ENCODE measurements around the gene RPS16.
A peak's percentile ranks its signal among the peaks of the same experiment; 100 is the strongest.
"Not testable (repeated sequence)": the region's sequence is repeated elsewhere in the genome, so short reads cannot be mapped to it uniquely, and the experiment has no call there.

The RPS16 gene

DNA sequence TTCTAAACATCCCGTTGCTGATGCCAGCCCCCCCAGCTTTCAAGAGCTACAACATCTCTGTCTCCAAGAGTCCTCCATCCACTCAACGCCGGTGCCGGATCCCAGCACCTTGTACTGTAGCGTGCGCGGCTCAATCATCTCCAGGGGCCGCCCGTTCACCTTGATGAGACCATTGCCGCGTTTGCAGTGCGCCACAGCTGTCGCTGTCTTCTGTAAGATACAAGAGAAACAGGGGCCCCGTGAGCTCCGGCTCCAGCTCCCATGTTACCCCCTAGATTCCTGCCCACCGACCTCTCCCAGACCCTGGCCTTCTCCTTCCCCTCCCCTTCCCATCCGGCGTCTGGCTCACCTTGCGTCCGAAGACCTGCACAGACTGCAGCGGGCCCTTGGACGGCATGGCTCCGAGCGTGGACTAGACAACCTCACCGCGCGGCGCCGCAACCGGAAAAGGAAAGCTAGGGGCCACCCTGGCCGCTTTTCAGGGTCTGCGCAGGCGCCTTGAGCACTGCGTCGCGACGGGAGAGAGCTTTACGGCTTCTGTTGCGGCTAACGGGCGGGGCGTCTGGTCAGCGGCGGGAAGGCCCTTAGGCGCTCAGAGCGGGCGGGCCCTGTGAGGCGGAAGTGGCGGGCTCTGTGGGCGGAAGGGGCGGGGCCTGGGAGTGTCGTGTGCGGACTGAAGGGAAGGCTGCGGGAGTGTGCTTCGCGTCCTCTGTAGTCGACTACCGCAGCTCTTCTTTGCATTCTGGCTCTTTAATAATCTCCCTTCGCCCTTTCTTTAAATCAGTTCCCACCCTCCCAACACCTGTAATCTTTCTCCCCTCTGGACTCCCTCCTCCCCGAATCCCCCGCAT lies at the start of gene RPS16:
Gene RPS16 (minus strand): TSS at position 451 of the 851 bp plus-strand sequence. CDS start 54 bp downstream, at position 397.
- DNase-seq, result peak; percentile 99

DNA sequence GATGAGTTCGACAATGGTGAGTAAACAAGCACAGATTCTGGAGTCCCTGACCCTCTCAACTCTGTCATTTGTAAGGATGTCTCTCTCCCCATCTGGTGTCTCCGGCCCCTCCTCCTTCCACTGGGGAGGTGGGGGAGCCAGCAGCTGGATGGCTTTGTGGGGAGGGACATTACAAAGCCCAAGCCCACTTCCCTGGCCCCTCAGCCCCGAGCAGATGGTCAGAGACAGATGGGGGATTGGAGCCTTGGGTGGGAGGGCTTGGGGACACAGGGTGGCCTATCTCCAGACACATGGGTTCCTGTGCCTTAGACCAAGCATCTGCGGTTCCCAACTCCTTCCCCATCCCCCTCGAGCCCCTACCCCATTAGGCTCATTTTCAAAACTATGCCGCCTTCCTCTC lies 47.4 kb upstream of the RPS16 start:
- DNase-seq, result no peak

DNA sequence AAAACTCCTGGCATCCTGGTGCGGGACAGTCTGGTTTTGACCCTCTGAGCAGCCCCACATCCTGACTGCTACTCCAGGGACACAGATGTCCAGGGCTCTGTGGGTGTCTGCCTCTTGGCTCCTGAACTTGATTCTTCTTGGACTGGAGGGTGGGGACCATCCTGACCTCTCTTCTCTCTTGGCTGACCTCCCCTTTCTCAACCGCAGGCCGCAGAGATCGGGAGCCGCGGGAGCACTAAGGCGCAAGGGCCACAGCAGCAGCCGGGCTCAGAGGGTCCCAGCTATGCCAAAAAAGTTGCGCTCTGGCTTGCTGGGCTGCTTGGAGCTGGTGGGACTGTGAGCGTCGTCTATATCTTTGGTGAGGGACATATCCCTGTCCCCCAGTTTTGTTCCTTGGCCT lies 45.9 kb upstream of the RPS16 start:
- no peak for DNase-seq

DNA sequence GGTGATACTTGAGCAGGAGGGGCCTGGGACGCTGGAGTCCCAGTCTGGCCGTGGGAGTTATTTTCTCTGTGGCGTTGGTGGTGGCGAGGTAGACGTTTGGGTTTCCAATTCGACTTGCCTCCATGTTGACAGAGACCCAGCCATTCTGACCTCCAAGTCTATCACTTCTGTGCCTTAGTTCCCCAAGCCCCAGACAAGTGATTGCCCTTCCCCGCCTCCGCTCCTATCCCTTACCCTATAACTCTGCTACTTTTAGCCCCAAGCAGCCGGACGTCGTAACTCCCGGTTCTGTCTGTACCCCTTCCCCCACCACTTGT lies 45.4 kb upstream of the RPS16 start:
- DNase-seq, result no peak

DNA sequence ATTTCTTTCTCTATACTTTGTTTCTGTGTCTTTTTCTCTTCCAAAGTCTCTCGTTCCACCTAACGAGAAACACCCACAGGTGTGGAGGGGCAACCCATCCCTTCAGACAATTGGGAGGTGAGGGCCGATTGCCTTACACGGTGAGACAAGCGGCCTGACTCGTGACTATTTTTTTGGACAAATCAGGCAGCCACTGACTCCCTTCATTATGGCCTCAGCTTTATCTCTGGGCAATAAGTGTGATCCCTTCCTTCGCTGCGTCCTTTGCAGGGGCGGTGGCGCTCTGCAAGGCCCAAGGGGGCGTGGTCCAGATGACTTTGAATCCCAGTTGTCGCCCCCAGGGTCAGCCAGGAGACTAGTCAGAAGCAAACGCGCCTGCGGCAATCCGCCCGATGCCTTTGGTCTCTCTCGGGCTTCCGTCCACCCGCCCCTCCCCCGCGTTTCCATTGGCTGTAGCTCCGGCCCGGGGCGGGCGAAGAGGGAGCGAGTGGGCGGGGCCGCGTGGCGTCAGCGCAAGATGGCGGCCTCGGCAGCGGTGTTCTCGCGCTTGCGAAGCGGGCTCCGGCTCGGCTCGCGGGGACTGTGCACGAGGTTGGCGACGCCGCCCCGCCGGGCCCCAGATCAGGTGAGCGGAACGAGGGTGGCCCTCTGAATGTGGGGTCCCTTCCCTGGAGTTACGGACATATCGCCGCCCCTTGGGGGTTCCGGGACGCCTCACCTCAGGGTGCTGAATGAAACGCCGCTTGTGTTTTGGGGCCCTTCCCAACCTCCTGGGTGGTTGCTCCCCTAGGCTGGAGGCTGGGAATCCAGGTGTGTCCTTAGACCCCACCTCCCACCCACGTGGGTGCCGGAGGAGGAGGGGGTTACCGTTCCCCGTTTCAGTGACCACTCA lies 44.8 kb upstream of the RPS16 start, which contains the start of gene TIMM50:
Gene TIMM50 (plus strand): TSS at position 502 of the 892 bp plus-strand sequence. CDS start 16 bp downstream, at position 518.
- peak; percentile 97 for DNase-seq

DNA sequence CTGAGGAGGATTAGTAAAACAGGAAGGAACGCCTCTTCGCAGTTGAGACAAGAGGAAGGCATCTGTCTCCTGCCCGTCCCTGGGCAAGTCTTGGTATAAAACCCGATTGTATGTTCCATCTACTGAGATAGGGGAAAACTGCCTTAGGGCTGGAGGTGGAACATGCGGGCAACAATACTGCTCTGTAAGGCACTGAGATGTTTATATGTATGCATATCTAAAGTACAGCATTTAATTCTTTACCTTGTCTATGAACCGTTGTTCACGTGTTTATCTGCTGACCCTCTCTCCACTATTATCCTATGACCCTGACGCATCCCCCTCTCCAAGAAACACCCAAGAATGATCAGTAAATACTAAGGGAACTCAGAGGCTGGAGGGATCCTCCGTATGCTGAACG lies 44.2 kb upstream of the RPS16 start:
- no peak for DNase-seq

DNA sequence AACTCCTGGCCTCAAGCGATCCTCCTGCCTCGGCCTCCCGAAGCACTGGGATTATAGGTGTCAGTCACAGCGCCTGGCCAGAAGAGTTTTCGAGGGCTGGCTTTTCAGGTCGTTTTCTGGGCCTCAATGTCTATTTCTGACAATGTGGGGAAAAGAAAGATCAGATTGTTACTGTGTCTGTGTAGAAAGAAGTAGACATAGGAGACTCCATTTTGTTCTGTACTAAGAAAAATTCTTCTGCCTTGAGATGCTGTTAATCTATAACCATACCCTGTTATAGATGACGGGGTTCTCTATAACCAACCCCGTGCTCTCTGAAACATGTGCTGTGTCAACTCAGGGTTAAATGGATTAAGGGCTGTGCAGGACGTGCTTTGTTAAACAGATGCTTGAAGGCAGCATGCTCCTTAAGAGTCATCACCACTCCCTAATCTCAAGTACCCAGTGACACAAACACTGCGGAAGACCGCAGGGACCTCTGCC lies 43.6 kb upstream of the RPS16 start:
- not testable (repeated sequence) for DNase-seq

DNA sequence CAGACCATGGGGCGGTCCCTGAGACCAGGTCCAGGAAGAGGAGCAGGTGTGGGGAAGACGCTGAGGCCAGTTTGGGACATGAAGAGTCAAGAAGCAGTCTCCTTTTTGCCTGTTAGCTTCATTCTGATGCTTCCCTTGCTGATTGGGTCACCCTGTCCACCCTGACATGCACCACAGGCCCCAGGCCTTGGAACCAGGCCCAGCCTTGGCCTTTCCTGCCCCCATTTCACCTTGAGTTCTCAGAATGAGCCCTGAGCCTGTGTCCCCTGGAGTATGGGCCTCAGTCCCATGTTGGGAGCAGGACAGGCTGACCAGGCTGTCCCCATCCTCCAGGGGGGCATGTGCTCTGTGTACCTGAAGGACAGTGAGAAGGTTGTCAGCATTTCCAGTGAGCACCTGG lies 40.0 kb upstream of the RPS16 start:
- no peak for DNase-seq

DNA sequence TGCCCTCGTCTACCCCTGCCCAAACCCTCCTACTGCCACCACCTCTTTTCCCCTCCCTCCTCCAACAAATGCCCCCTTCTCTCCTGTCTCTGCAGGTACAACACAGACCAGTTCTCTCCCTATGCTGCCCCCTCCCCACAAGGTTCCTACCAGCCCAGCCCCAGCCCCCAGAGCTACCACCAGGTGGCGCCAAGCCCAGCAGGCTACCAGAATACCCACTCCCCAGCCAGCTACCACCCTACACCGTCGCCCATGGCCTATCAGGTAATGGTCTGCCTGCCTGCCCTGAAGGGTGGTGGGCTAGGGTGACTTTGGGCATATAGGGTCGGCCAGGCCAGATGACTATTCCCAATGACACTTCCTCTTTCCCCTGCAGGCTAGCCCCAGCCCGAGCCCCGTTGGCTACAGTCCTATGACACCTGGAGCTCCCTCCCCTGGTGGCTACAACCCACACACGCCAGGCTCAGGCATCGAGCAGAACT lies 38.4 kb upstream of the RPS16 start:
- peak; percentile 63 for DNase-seq

DNA sequence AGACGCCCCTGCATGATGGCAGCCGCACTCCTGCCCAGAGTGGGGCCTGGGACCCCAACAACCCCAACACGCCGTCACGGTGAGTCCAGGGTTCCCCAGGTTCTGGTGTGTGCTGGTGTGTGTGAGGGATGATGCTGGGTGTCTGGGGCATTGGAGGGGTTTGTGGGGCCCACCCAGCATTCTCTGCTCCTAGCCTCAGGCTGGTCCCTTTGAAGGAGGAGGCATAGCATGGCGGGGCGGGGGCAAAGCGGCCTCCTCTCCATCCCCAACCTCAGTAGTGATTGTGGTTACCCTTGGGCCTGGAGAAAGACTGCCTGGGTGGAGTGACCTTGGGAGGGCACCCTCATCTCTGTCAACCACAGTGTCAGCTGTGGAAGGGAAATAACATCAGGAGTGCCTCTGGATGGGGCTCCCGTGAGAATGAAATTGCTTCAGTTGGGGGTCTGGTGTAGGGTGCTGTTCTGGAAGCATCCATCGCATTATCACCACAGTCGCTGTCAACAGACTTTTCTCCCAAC lies 37.8 kb upstream of the RPS16 start:
- DNase-seq, result no peak

DNA sequence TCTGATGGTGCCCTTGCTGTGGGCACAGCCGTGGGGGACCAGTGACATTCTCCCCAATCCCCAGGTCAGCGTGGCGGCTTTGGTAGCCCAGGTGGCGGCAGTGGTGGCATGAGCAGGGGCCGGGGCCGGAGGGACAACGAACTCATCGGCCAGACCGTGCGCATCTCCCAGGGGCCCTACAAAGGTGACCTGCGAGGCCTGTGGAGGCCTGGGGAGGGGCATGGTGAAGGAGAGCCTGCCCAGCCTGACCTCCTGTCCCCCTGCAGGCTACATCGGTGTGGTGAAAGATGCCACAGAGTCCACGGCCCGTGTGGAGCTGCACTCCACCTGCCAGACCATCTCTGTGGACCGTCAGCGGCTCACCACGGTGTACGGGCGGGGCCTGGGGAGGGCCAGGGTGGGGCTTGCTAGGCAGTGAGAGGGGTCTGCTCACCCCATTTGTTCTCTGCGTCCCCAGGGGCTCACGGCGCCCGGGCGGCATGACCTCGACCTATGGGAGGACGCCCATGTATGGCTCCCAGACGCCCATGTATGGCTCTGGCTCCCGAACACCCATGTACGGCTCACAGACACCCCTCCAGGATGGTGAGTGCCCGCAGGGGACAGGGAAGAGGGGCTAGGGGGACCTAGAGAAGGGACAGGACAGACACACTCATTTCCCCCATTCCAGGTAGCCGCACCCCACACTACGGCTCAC lies 37.1 kb upstream of the RPS16 start:
- no peak for DNase-seq

DNA sequence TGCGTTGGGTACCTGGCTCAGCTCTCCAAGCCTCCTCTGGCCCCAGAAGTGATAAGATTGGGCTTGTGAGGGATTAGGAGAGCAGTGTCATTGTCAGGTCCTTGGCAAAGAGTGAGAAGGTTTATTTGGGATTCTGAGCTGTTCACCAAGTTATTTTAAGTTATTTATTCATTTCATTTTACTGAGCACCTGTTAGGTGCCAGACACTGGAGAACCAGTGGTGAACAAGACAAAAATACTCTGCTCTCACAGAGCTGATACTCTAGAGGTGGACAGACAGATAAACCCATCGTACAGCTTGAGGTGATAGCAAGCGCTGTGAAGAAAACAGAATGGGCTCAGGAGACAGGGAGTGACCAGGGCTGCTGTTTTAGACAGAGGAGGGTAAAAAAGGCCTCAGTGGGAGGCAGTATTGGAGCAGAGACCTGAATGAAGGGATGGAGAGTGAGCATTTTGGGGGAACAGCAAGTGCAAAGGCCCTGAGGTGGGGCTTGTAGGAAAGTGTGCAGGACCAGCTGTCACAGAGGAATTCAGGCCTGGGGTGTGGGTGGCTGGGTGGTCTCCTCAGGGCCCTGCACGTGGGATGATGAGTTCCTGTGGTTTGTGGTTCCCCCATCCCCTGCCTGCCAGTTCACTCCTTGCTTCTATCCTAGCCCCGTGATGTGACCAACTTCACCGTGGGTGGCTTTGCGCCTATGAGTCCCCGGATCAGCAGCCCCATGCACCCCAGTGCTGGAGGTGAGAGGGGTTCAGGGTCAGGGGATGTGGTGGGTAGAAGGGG lies 36.2 kb upstream of the RPS16 start:
- no peak for DNase-seq

DNA sequence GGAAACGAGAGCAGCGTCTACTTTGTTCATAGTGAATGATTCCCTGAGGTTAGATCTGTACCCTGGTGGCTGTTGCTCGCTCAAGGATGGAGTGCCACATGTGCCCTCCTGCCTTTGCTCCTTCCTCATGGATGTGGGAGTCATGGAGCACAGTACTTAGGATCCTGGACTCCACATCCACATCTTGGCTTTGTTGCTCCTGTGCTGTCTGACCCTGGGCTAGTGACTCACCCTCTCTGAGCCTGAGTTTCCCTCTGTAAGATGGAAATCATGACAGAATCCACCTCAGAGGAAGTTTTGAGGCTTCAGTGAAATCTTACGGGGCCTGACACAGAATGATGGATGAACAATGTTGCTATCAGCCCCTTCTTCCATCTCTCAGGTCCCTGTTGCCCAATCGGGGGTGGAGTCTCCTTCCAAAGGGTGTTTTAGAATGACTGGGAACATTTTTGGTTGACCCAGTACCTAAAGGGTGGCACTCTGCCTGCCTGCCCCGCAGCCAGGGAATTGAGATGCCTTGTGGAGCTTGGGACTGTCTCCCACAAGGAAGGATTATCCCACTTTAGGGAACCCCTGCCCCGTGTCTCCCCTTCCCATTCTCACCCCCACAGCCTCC lies 35.1 kb upstream of the RPS16 start:
- DNase-seq, result no peak

DNA sequence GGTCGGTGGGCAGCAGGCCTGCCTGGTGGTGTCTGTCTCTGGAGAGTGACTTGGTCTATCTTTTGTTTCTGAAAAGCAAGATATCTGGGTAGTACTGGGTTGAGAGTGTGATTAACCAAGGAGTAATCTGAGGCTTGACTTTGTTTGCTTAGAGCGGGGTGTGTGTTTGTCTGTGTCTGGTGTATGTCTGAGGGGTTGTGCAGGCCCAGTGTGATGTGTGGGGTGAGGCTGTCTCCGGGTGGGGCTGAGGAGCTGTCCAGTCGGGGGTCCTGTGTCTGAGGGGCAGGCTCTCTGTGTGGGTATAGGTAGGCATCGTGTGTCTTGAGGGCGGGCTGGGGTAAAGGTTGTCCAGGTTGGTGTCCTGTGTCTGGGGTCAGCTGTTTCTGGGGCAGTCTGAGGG lies 33.8 kb upstream of the RPS16 start:
- DNase-seq, result no peak

DNA sequence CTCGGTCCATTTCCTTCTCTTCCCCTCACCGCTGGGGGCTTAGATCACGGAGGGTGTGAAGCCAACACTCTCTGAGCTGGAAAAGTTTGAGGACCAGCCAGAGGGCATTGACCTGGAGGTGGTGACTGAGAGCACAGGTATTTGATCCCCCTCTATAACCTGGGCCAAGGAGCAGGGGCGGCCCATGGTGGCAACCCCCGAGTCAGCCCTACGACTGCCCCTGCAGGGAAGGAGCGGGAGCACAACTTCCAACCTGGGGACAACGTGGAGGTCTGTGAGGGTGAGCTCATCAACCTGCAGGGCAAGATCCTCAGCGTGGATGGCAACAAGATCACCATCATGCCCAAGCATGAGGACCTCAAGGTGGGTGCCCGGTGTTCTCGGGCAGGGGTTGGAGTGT lies 33.3 kb upstream of the RPS16 start:
- no peak for DNase-seq

DNA sequence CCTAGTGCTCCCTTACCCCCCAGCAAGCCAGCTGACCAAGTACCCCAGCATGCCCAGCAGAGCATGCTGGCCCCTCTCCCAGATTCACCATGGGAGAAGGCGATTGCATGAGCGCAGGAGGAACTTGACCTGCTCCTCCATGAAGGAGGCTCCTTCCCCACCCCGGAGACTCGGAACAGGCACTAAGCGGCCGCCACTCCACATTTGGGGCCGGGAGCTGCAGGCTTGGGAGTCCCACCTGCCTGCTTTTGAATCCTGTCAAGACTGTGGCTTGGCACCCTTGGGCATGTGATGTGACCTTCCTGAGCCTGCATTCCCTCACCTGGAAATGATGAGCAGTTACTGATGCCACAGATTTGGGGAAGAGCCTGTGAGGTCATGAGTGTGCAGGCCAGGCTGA lies 32.2 kb upstream of the RPS16 start:
- no peak for DNase-seq

DNA sequence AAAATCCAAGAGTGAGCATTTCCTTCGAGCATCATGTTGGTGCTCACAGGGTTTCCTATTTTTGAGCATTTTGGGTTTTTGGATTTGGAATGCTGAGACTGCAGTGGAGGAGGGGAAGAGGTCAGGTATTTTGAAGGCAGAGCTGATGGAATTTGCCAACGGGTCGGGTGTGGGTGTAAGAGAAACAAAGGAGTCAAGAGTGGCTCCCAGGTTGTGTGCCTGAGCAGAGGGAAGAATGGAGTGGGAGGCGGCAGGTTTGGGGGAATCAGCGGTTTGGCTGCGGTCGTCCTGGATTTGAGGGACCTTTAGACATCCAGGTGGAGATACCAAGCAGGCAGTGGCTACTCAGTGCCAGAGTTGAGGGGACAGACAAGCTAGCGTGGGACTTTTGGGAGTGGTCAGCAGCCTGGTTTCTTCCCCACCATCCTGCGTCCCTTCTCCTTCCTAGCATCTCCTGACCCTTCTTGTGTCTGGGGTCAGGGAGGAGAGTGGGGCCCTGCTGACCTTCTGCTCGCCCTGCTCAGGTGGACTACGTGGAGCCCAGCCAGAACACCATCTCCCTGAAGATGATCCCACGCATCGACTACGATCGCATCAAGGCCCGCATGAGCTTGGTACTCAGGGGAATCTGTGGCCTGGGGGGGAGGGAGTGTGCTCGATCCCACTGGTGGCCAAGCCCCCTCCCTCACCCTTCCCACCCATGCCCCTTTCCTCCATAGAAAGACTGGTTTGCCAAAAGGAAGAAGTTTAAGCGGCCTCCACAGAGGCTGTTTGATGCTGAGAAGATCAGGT lies 30.4 kb upstream of the RPS16 start:
- no peak for DNase-seq

DNA sequence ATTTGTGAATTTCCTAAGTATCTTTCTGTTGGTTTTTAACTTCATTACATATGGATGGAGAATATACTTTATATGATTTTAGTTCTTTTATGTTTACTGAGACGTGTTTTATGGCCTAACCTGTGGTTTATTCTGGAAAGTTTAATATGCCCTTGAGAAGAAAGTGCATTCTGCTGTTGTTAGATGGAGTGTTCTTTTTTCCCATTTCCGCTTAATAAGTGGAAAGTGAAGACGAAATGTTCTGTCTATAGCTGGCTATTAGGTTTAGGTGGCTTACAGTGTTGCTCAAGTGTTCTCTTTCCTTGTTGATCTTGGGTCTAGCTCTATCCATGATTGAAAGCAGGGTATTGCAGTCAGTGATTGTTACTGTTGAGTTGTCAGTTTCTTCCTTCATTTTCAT lies 27.7 kb upstream of the RPS16 start:
- no peak for DNase-seq

DNA sequence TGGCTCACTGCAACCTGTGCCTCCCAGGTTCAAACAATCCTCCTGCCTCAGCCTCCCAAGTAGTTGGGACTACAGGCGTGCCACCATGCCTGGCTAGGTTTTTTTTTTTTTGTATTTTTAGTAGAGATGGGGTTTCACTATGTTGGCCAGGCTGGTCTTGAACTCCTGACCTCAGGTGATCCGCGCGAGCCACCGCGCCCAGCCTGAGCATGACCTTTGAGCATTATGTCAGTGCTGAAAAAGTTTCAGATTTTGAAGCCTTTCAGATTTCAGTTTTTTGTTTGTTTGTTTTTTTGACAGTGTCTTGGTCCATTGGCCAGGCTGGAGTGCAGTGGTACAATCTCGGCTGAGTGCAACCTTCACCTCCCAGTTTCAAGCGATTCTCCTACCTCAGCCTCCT lies 15.5 kb upstream of the RPS16 start:
- DNase-seq, result not testable (repeated sequence)

DNA sequence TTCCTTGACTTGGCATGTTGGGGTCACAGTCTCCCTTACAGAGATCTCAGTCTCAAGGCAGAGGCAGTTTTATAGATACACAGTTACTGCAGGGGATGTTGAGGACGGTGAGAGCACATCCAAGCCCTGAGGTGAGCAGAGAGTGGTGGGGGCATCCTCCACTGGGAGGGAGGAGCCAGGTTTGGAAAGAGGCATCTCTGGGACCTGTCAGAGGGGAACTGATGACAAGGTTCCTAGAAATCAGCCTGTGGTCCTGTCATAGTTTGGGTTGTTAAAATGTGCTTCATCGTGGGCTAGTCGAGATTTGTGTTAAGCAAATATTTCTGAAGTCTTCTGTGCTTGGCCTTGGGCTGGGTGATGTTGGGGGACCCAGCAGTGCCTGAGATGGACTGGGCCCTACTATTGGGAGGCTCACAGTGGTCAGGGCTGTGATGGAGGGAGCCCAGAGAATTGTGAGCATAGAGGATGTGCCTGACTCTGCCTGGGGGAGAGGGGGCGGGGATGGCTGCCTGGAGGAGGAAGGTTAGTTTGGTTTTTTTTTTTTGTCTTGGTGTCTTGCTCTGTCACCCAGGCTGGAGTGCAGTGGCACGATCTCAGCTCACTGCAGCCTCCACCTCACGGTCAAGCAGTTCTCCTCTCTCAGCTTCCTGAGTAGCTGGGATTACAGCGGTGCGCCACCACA lies 13.5 kb upstream of the RPS16 start:
- DNase-seq, result no peak
